HG03103 (cell line): Measurements from ENCODE around the gene RARRES1.
"Not testable (repeated sequence)": the region's sequence is repeated elsewhere in the genome, so short reads cannot be mapped to it uniquely, and the experiment has no call there.

Experiments used
- ATAC-seq: cut with Tn5 transposase; IDR thresholded peaks from one replicate; pipeline ENCODE4 v1.9.1; 2021; ENCODE audit warnings: low read depth; ENCODE audit not compliant: unreplicated experiment

RARRES1 gene

GRCh38 chr3:158700559-158700958 is 31.7 kb downstream of the RARRES1 start:
- no peak for ATAC-seq

- ATAC-seq, result no peak
Observed at GRCh38 chr3:158696618-158697017, 35.6 kb downstream of the RARRES1 start.

GRCh38 chr3:158693866-158694456 is 38.3 kb downstream of the RARRES1 start:
- not testable (repeated sequence) for ATAC-seq

GRCh38 chr3:158685159-158685558 is 47.1 kb downstream of the RARRES1 start:
- ATAC-seq, result no peak

- no peak for ATAC-seq
Observed at GRCh38 chr3:158683230-158683962, 48.9 kb downstream of the RARRES1 start.

- ATAC-seq, result no peak
Observed at GRCh38 chr3:158680861-158681260, 51.4 kb downstream of the RARRES1 start.

- ATAC-seq, result no peak
Observed at GRCh38 chr3:158679547-158680000, 52.7 kb downstream of the RARRES1 start.

GRCh38 chr3:158678687-158679086 is 53.6 kb downstream of the RARRES1 start:
- ATAC-seq, result no peak

- ATAC-seq, result peak; percentile 99
Observed at GRCh38 chr3:158672215-158673176, 59.8 kb downstream of the RARRES1 start, which contains the start of gene LXN. LXN (minus strand) TSS chr3:158672648; CDS start chr3:158672478, 170 bp downstream.

- no peak for ATAC-seq
Observed at GRCh38 chr3:158671821-158672214, 60.4 kb downstream of the RARRES1 start.

- ATAC-seq, result no peak
Observed at GRCh38 chr3:158668506-158668905, 63.8 kb downstream of the RARRES1 start.

GRCh38 chr3:158666416-158666815 is 65.8 kb downstream of the RARRES1 start:
- ATAC-seq, result no peak

GRCh38 chr3:158663832-158664231 is 68.4 kb downstream of the RARRES1 start:
- no peak for ATAC-seq

GRCh38 chr3:158663246-158663645 is 69.0 kb downstream of the RARRES1 start:
- ATAC-seq, result no peak

- no peak for ATAC-seq
Observed at GRCh38 chr3:158660711-158661110, 71.5 kb downstream of the RARRES1 start.

GRCh38 chr3:158659454-158660237 is 72.6 kb downstream of the RARRES1 start:
- peak; percentile 84 for ATAC-seq

GRCh38 chr3:158658889-158659288 is 73.4 kb downstream of the RARRES1 start:
- ATAC-seq, result no peak

- ATAC-seq, result no peak
Observed at GRCh38 chr3:158652463-158652862, 79.8 kb downstream of the RARRES1 start.

GRCh38 chr3:158651192-158651591 is 81.1 kb downstream of the RARRES1 start:
- ATAC-seq, result no peak

GRCh38 chr3:158649791-158650190 is 82.5 kb downstream of the RARRES1 start:
- no peak for ATAC-seq
